ENCODE measurements around the gene GPR61. TPM values are rescaled to one million over a fixed set of nuclear protein-coding genes. Genes with fewer than 3 reads are reported as not detected.
A peak's percentile ranks its signal among the peaks of the same experiment; 100 is the strongest.

GPR61 gene
- total RNA-seq, 1 donor from 2014 or later = not detected

GRCh38 chr1:109523706-109524105 is 16.0 kb upstream of the GPR61 start:
- H3K27ac Mint-ChIP-seq (ENCODE audit: unreplicated experiment) = no peak overlapping the region
- TF ChIP-seq CTCF (IDR thresholded peaks at IDR 0.05; ENCODE audit: unreplicated experiment) = no peak
- no peaks in the 10 kb centered on the region for H3K36me3 Mint-ChIP-seq (ENCODE audit: low read depth, unreplicated experiment)
- no peak for DNase-seq (ENCODE audit: low spot score)
- H3K4me1 Mint-ChIP-seq (ENCODE audit: unreplicated experiment) = peaks cover 13% of the 10 kb centered on the region
- H3K27me3 Mint-ChIP-seq (ENCODE audit: unreplicated experiment) = peaks cover 6% of the 10 kb centered on the region
- H3K4me3 Mint-ChIP-seq (ENCODE audit: unreplicated experiment) = no peak overlapping the region
- no peaks in the 10 kb centered on the region for H3K9me3 Mint-ChIP-seq (ENCODE audit: unreplicated experiment)

- Mint-ChIP-seq H3K4me3 (ENCODE audit: unreplicated experiment) (peak overlapping the region; percentile 31), H3K9me3 (ENCODE audit: unreplicated experiment) (no peaks in the 10 kb centered on the region), H3K27ac (ENCODE audit: unreplicated experiment) (peak overlapping the region; percentile 71), H3K4me1 (ENCODE audit: unreplicated experiment) (peaks cover 15% of the 10 kb centered on the region), H3K27me3 (ENCODE audit: unreplicated experiment) (peaks cover 4% of the 10 kb centered on the region), H3K36me3 (ENCODE audit: low read depth, unreplicated experiment) (no peaks in the 10 kb centered on the region)
- TF ChIP-seq CTCF (IDR thresholded peaks at IDR 0.05; ENCODE audit: unreplicated experiment) = no peak
- DNase-seq (ENCODE audit: low spot score) = no peak
Observed at GRCh38 chr1:109527098-109527811, 12.4 kb upstream of the GPR61 start.

- TF ChIP-seq CTCF (IDR thresholded peaks at IDR 0.05; ENCODE audit: unreplicated experiment) = no peak
- DNase-seq (ENCODE audit: low spot score) = no peak
- no peaks in the 10 kb centered on the region for H3K9me3 Mint-ChIP-seq (ENCODE audit: unreplicated experiment)
- H3K27ac Mint-ChIP-seq (ENCODE audit: unreplicated experiment) = peak overlapping the region; percentile 71
- H3K4me1 Mint-ChIP-seq (ENCODE audit: unreplicated experiment) = peaks cover 20% of the 10 kb centered on the region
- H3K4me3 Mint-ChIP-seq (ENCODE audit: unreplicated experiment) = peak overlapping the region; percentile 31
- peaks cover 6% of the 10 kb centered on the region for H3K27me3 Mint-ChIP-seq (ENCODE audit: unreplicated experiment)
- no peaks in the 10 kb centered on the region for H3K36me3 Mint-ChIP-seq (ENCODE audit: low read depth, unreplicated experiment)
Observed at GRCh38 chr1:109527846-109528695, 11.6 kb upstream of the GPR61 start.

GRCh38 chr1:109528712-109529111 is 11.0 kb upstream of the GPR61 start:
- TF ChIP-seq CTCF (IDR thresholded peaks at IDR 0.05; ENCODE audit: unreplicated experiment) = no peak
- Mint-ChIP-seq H3K4me1 (ENCODE audit: unreplicated experiment) (peaks cover 20% of the 10 kb centered on the region), H3K27ac (ENCODE audit: unreplicated experiment) (no peak overlapping the region), H3K9me3 (ENCODE audit: unreplicated experiment) (no peaks in the 10 kb centered on the region), H3K27me3 (ENCODE audit: unreplicated experiment) (peaks cover 6% of the 10 kb centered on the region), H3K36me3 (ENCODE audit: low read depth, unreplicated experiment) (no peaks in the 10 kb centered on the region), H3K4me3 (ENCODE audit: unreplicated experiment) (no peak overlapping the region)
- no peak for DNase-seq (ENCODE audit: low spot score)
